Thoracic aorta (tissue), 2 donors: Measurements from ENCODE around the gene LARGE2. TPM values are rescaled to one million over a fixed set of nuclear protein-coding genes. Genes with fewer than 3 reads are reported as not detected.

ENCODE experiments used
- ATAC-seq: fragments of 150-250 bp; one replicate; pipeline ENCODE4 v1.8.0; 2017; ENCODE audit warnings: low read depth; ENCODE audit not compliant: insufficient number of reproducible peaks, low FRiP score
- DNase-seq: peaks from one replicate; pipeline ENCODE4 v3.0.0-alpha.2; 2020; ENCODE audit warnings: low spot score
- H3K27ac ChIP-seq, 2 donors: fragments of 200-600 bp; sonication (generic); 1 replicate in 1 of 2; 2 replicates in 1 of 2; pipeline ENCODE4 v1.5.1; 2016; ENCODE audit warnings: mild to moderate bottlenecking in 2 of 2, moderate library complexity in 2 of 2
- H3K27me3 ChIP-seq: fragments of 200-600 bp; sonication (generic); replicated peaks from 2 replicates; pipeline ENCODE4 v1.6.0; 2016; ENCODE audit warnings: mild to moderate bottlenecking; ENCODE audit not compliant: insufficient read depth
- H3K36me3 ChIP-seq: fragments of 200-600 bp; sonication (generic); one replicate; pipeline ENCODE4 v1.5.1; 2016
- H3K4me1 ChIP-seq, 2 donors: fragments of 200-600 bp; sonication (generic); 1 replicate in 1 of 2; 2 replicates in 1 of 2; pipeline versions ENCODE4 v1.5.1 to v1.6.0; 2016; ENCODE audit warnings: low read depth in 2 of 2, mild to moderate bottlenecking in 1 of 2; ENCODE audit not compliant: control insufficient read depth in 1 of 2
- H3K4me3 ChIP-seq: fragments of 200-600 bp; sonication (generic); 2 replicates; pipeline ENCODE4 v1.5.1; 2016; ENCODE audit warnings: mild to moderate bottlenecking
- H3K9me3 ChIP-seq: fragments of 200-600 bp; sonication (generic); 2 replicates; pipeline ENCODE4 v1.5.1; 2016
- CTCF ChIP-seq: fragments of 200-600 bp; sonication (generic); IDR thresholded peaks from one replicate; pipeline ENCODE4 v1.5.1; 2019; ENCODE audit warnings: antibody characterized with exemption
- total RNA-seq, 2 donors: library from RNA; depleted of rRNA; stranded (reverse); fragments of >200 nt; gene quantifications; one replicate each; pipeline versions ENCODE4 v1.1.0 to v1.2.3, GENCODE V29; 2016

Gene LARGE2
- total RNA-seq, 2 donors from 2014 or later, result 3.1 TPM; not detected in 1

- no peak for DNase-seq
- no peak for ATAC-seq
- H3K27ac ChIP-seq, result no peak overlapping the region
- no peaks in the 10 kb centered on the region for H3K9me3 ChIP-seq
- H3K4me3 ChIP-seq, result no peak overlapping the region
- H3K4me1 ChIP-seq, result peaks cover 7 to 16% of the 10 kb centered on the region in 2 donors
- peaks cover 5% of the 10 kb centered on the region for H3K36me3 ChIP-seq
- TF ChIP-seq CTCF, result no peak
- peaks cover 6% of the 10 kb centered on the region for H3K27me3 ChIP-seq
These were observed 4.3 kb downstream of the LARGE2 start for GRCh38 chr11:45926536-45927331.

DNA sequence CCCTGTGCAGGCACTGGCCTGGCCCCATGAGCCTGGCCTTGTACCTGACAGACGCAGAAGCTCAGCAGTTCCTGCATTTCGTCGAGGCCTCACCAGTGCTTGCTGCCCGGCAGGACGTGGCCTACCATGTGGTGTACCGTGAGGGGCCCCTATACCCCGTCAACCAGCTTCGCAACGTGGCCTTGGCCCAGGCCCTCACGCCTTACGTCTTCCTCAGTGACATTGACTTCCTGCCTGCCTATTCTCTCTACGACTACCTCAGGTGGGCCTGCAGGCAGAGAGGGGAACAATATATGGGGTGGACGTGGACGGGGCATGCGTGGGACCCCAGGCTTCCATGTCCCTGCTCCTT, 4.9 kb downstream of the LARGE2 start:
- Histone ChIP-seq H3K4me1 (peaks cover 5 to 11% of the 10 kb centered on the region in 2 donors), H3K9me3 (no peaks in the 10 kb centered on the region), H3K36me3 (peaks cover 10% of the 10 kb centered on the region), H3K4me3 (no peak overlapping the region), H3K27me3 (peaks cover 6% of the 10 kb centered on the region), H3K27ac (no peak overlapping the region)
- no peak for TF ChIP-seq CTCF
- no peak for DNase-seq
- no peak for ATAC-seq

- H3K4me3 ChIP-seq, result no peak overlapping the region
- H3K36me3 ChIP-seq, result peaks cover 11% of the 10 kb centered on the region
- peaks cover 0 to 6% of the 10 kb centered on the region in 2 donors for H3K4me1 ChIP-seq
- H3K9me3 ChIP-seq, result no peaks in the 10 kb centered on the region
- no peak for TF ChIP-seq CTCF
- H3K27me3 ChIP-seq, result peaks cover 4% of the 10 kb centered on the region
- no peak for ATAC-seq
- DNase-seq, result no peak
- H3K27ac ChIP-seq, result no peak overlapping the region
These were observed 5.4 kb downstream of the LARGE2 start for GRCh38 chr11:45927684-45928413.

DNA sequence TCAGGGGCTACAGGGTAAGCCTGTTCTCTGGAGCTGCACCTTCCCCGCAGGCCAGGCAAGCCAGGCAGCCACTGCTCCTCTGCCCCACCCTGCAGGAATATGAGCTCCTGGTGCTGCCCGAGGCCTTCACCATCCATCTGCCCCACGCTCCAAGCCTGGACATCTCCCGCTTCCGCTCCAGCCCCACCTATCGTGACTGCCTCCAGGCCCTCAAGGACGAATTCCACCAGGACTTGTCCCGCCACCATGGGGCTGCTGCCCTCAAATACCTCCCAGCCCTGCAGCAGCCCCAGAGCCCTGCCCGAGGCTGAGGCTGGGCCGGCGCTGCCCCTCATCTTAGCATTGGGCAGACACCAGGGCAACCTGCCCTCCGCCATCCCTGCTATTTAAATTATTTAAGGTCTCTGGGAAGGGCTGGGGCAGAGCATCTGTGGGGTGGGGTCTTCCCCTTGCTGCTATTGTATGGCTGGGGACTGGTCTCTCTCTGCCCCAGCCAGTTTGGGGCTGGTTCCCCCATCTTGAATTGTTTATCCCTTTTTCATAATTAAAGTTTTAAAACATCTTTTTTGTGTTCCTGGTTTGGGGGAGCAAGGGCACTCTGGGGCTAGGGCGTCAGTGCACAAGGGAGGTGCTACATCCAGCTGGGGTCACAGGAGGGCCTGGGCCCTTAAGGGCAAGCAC, 6.2 kb downstream of the LARGE2 start:
- ATAC-seq (no peak), DNase-seq (no peak)
- Histone ChIP-seq H3K36me3 (peaks cover 16% of the 10 kb centered on the region), H3K27ac (no peak overlapping the region), H3K27me3 (no peaks in the 10 kb centered on the region), H3K4me3 (no peak overlapping the region), H3K4me1 (no peaks in the 10 kb centered on the region), H3K9me3 (no peaks in the 10 kb centered on the region)
- TF ChIP-seq CTCF, result no peak

DNA sequence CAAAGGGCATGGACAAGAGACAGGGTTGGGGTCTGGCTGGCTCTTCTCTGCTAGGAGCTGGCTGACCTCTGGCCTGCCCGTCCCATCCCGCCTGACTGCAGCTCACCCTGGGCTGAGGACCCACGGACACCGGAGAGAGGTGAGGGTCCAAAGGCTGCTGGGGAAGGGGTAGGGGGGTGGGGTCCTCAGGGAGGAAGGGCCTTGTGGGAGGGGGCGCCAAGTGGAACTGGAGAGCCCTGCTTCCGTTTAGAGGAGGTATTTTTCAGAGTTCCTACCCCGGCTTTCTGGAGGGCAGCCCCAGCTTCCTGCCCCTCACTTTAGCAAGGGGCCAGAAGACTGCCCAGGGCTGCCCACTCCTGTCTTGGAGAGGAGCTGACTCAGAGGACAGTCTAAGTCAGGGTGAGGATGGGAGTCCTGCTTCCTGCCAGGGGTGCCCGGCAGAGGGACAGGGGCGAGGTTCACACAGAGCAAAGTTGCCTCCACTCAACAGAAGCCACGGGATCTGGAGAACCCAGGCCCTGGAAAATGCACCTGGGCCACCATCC, 7.1 kb downstream of the LARGE2 start:
- ATAC-seq, result no peak
- no peak for TF ChIP-seq CTCF
- no peaks in the 10 kb centered on the region for H3K27me3 ChIP-seq
- peaks cover 25% of the 10 kb centered on the region for H3K36me3 ChIP-seq
- H3K9me3 ChIP-seq, result no peaks in the 10 kb centered on the region
- H3K4me3 ChIP-seq, result no peak overlapping the region
- H3K4me1 ChIP-seq, result no peaks in the 10 kb centered on the region
- H3K27ac ChIP-seq, result no peak overlapping the region
- no peak for DNase-seq
